Endothelial cell of umbilical vein (primary cell): ENCODE data around the gene NUP50.

Source experiments
- EZH2 ChIP-seq: IDR thresholded peaks from 2 replicates; pipeline ENCODE4 v1.6.1; 2012; ENCODE audit warnings: borderline replicate concordance, low read depth, mild to moderate bottlenecking, moderate library complexity, low read length, inconsistent platforms; ENCODE audit not compliant: severe bottlenecking
- FOS ChIP-seq: IDR thresholded peaks from 2 replicates; pipeline ENCODE4 v1.6.1; 2011; ENCODE audit warnings: mild to moderate bottlenecking, low read length, moderate library complexity, borderline replicate concordance; ENCODE audit not compliant: insufficient read depth
- GATA2 ChIP-seq: IDR thresholded peaks from 2 replicates; pipeline ENCODE4 v1.7.0; 2011; ENCODE audit warnings: low read depth, mild to moderate bottlenecking, moderate library complexity, mixed read lengths, low read length; ENCODE audit not compliant: insufficient read length, insufficient read depth
- JUN ChIP-seq: IDR thresholded peaks from 2 replicates; pipeline ENCODE4 v1.6.1; 2011; ENCODE audit warnings: borderline replicate concordance, low read depth; ENCODE audit not compliant: insufficient read length, insufficient read depth
- MAX ChIP-seq: IDR thresholded peaks from 2 replicates; pipeline ENCODE4 v1.6.1; 2011; ENCODE audit not compliant: insufficient read depth, insufficient read length
- MYC ChIP-seq: IDR thresholded peaks from one replicate; pipeline ENCODE4 v1.6.1; 2011; ENCODE audit warnings: mild to moderate bottlenecking, low read depth, low read length
- POLR2A ChIP-seq: IDR thresholded peaks from 2 replicates; pipeline ENCODE4 v1.6.1; 2012; ENCODE audit warnings: low read depth, mild to moderate bottlenecking, control low read depth, low read length
- POLR2AphosphoS5 ChIP-seq: IDR thresholded peaks from 2 replicates; pipeline ENCODE4 v1.6.1; 2012; ENCODE audit warnings: low read depth, mild to moderate bottlenecking, control low read depth, low read length, moderate library complexity; ENCODE audit not compliant: insufficient read depth
- TF ChIP-seq, protein P1 (sequence below), 2 donors: IDR thresholded peaks; 1 replicate in 1 of 2; 2 replicates in 1 of 2; pipeline ENCODE4 v1.5.1; 2011; ENCODE audit warnings: low read length in 2 of 2, mild to moderate bottlenecking in 2 of 2, moderate library complexity in 2 of 2, control low read depth in 1 of 2, inconsistent platforms in 1 of 2, low read depth in 1 of 2; ENCODE audit not compliant: insufficient read depth in 1 of 2; ENCODE audit errors: extremely low read depth in 1 of 2

GRCh38 chr22:45162531-45162930 lies 1.2 kb upstream of the NUP50 start:
- TF ChIP-seq, protein P1, sequence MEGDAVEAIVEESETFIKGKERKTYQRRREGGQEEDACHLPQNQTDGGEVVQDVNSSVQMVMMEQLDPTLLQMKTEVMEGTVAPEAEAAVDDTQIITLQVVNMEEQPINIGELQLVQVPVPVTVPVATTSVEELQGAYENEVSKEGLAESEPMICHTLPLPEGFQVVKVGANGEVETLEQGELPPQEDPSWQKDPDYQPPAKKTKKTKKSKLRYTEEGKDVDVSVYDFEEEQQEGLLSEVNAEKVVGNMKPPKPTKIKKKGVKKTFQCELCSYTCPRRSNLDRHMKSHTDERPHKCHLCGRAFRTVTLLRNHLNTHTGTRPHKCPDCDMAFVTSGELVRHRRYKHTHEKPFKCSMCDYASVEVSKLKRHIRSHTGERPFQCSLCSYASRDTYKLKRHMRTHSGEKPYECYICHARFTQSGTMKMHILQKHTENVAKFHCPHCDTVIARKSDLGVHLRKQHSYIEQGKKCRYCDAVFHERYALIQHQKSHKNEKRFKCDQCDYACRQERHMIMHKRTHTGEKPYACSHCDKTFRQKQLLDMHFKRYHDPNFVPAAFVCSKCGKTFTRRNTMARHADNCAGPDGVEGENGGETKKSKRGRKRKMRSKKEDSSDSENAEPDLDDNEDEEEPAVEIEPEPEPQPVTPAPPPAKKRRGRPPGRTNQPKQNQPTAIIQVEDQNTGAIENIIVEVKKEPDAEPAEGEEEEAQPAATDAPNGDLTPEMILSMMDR (IDR thresholded peaks at IDR 0.05; ENCODE audit: extremely low read depth in 1 of 2, insufficient read depth in 1 of 2, low read depth in 1 of 2, low read length in 2 of 2): no peak
- TF ChIP-seq EZH2 (no peak), POLR2A (no peak), POLR2AphosphoS5 (no peak), GATA2 (no peak), MAX (no peak), FOS (no peak), MYC (no peak), JUN (no peak)
